ENCODE measurements around the gene ELP4.
"Not testable (repeated sequence)": the region's sequence is repeated elsewhere in the genome, so short reads cannot be mapped to it uniquely, and the experiment has no call there.

The ELP4 gene

DNA sequence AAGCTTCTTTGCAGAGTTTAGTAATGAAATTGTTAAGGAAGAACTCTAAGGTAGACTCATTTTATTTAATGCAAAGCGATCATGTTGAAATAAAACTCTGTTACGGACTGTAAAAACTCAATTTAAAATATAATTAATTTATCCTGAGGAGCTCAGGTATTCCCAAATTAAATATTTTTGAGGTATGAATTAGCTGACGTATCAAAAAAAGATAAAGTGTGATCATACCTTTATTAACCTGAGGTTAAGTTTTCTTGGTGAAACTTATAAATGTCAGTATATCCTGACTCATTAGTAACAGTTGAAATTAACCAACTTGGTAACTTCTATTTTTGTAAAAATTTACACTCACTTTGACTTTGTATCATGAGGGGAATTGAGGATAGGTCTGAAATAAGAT lies 171.2 kb downstream of the ELP4 start:
- Histone ChIP-seq H3K9me3 (ENCODE audit: insufficient read depth, low read depth, low read length) (no peaks in the 10 kb centered on the region), H3K4me1 (ENCODE audit: insufficient read depth, low read length) (no peaks in the 10 kb centered on the region; the same call in 1 of the 2 replicates), H3K36me3 (ENCODE audit: insufficient read depth, low read depth, low read length) (no peaks in the 10 kb centered on the region), H3K27ac (ENCODE audit: low read length) (no peak overlapping the region), H3K9ac (ENCODE audit: low read depth, low read length) (no peak overlapping the region), H3K4me3 (ENCODE audit: low read length) (no peak overlapping the region), H3K27me3 (ENCODE audit: insufficient read depth, low read length) (no peaks in the 10 kb centered on the region)

GRCh38 chr11:31687256-31687655 lies 177.7 kb downstream of the ELP4 start:
- Histone ChIP-seq H3K27me3 (ENCODE audit: insufficient read depth, low read length) (no peaks in the 10 kb centered on the region), H3K9me3 (ENCODE audit: insufficient read depth, low read depth, low read length) (no peaks in the 10 kb centered on the region), H3K9ac (ENCODE audit: low read depth, low read length) (no peak overlapping the region), H3K4me3 (ENCODE audit: low read length) (no peak overlapping the region), H3K4me1 (ENCODE audit: insufficient read depth, low read length) (no peaks in the 10 kb centered on the region; the same call in 1 of the 2 replicates), H3K27ac (ENCODE audit: low read length) (no peak overlapping the region), H3K36me3 (ENCODE audit: insufficient read depth, low read depth, low read length) (no peaks in the 10 kb centered on the region)

DNA sequence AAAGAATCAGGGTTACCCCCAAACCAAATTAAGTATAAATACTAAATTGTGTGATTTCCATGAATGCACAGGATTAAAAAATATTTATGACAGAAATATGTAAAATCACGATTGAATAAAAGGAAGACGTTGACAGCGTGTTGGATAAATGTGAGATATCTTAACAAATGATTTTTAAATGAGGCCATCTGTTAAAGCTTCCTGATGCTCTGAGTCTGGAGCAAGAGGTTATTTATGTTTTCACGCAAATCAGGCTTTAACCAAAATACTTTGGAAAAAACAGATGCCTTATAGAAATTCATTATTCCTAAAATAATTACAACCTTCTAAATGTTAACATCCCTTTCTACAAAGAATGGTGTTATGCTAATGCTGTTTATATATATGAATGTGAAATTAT lies 178.3 kb downstream of the ELP4 start:
- Histone ChIP-seq H3K27ac (ENCODE audit: low read length) (no peak overlapping the region), H3K4me3 (ENCODE audit: low read length) (no peak overlapping the region), H3K4me1 (ENCODE audit: insufficient read depth, low read length) (no peaks in the 10 kb centered on the region), H3K9me3 (ENCODE audit: insufficient read depth, low read depth, low read length) (no peaks in the 10 kb centered on the region), H3K27me3 (ENCODE audit: insufficient read depth, low read length) (no peaks in the 10 kb centered on the region), H3K36me3 (ENCODE audit: insufficient read depth, low read depth, low read length) (no peaks in the 10 kb centered on the region), H3K9ac (ENCODE audit: low read depth, low read length) (no peak overlapping the region)

DNA sequence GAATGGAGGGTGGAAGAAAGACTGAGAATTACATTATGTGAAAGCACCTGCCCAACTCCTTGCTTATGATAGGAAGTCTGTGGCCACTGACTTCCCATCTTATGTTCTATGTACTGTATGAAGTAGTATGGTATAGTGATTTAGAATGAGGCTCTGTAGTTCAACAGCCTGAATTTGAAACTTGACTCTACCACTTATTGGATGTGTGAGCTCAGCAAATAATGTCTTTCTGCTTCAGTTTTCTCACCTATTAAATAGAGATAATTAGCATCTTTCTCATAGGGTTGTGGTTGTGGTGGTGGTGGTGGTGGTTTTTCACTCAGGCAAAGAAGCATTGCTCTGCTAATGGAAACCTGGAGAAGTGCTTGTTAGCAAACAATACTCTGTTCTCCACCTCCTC lies 180.0 kb downstream of the ELP4 start:
- no peak overlapping the region for H3K4me3 ChIP-seq (ENCODE audit: low read length)
- H3K27ac ChIP-seq (ENCODE audit: low read length) = no peak overlapping the region
- no peaks in the 10 kb centered on the region for H3K9me3 ChIP-seq (ENCODE audit: insufficient read depth, low read depth, low read length)
- no peaks in the 10 kb centered on the region for H3K27me3 ChIP-seq (ENCODE audit: insufficient read depth, low read length)
- H3K4me1 ChIP-seq (ENCODE audit: insufficient read depth, low read length) = no peaks in the 10 kb centered on the region
- no peaks in the 10 kb centered on the region for H3K36me3 ChIP-seq (ENCODE audit: insufficient read depth, low read depth, low read length)
- no peak overlapping the region for H3K9ac ChIP-seq (ENCODE audit: low read depth, low read length)

GRCh38 chr11:31690041-31690440 lies 180.5 kb downstream of the ELP4 start:
- Histone ChIP-seq H3K9me3 (ENCODE audit: insufficient read depth, low read depth, low read length) (no peaks in the 10 kb centered on the region), H3K9ac (ENCODE audit: low read depth, low read length) (no peak overlapping the region), H3K4me1 (ENCODE audit: insufficient read depth, low read length) (no peaks in the 10 kb centered on the region), H3K36me3 (ENCODE audit: insufficient read depth, low read depth, low read length) (no peaks in the 10 kb centered on the region), H3K27ac (ENCODE audit: low read length) (no peak overlapping the region), H3K4me3 (ENCODE audit: low read length) (no peak overlapping the region), H3K27me3 (ENCODE audit: insufficient read depth, low read length) (no peaks in the 10 kb centered on the region)

- Histone ChIP-seq H3K27me3 (ENCODE audit: insufficient read depth, low read length) (no peaks in the 10 kb centered on the region), H3K9me3 (ENCODE audit: insufficient read depth, low read depth, low read length) (no peaks in the 10 kb centered on the region), H3K9ac (ENCODE audit: low read depth, low read length) (no peak overlapping the region), H3K4me1 (ENCODE audit: insufficient read depth, low read length) (no peaks in the 10 kb centered on the region), H3K27ac (ENCODE audit: low read length) (no peak overlapping the region), H3K4me3 (ENCODE audit: low read length) (no peak overlapping the region), H3K36me3 (ENCODE audit: insufficient read depth, low read depth, low read length) (no peaks in the 10 kb centered on the region)
These were observed 180.9 kb downstream of the ELP4 start for GRCh38 chr11:31690516-31690915.

DNA sequence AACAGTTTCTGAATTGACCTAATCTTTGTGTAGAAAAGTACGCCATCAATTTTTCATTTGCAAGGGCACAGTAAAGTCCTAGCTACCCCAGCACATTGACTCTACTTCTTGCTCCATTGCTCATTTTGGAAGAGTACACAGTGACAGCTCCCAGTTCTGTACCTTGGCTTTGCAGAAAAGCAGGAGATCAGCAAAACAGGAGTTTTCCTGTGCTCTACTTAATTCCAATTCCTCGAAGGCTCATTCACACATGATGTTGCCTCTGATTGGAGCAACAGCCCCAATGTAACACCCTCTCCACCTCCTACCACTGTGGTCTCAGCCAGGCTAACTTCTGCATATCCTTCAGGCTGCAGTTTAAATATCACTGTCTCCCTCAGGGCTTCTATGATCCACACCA lies 182.9 kb downstream of the ELP4 start:
- no peaks in the 10 kb centered on the region for H3K9me3 ChIP-seq (ENCODE audit: insufficient read depth, low read depth, low read length)
- H3K36me3 ChIP-seq (ENCODE audit: insufficient read depth, low read depth, low read length) = no peaks in the 10 kb centered on the region
- no peak overlapping the region for H3K4me3 ChIP-seq (ENCODE audit: low read length)
- H3K9ac ChIP-seq (ENCODE audit: low read depth, low read length) = no peak overlapping the region
- no peaks in the 10 kb centered on the region for H3K4me1 ChIP-seq (ENCODE audit: insufficient read depth, low read length)
- no peaks in the 10 kb centered on the region for H3K27me3 ChIP-seq (ENCODE audit: insufficient read depth, low read length)
- no peak overlapping the region for H3K27ac ChIP-seq (ENCODE audit: low read length)

DNA sequence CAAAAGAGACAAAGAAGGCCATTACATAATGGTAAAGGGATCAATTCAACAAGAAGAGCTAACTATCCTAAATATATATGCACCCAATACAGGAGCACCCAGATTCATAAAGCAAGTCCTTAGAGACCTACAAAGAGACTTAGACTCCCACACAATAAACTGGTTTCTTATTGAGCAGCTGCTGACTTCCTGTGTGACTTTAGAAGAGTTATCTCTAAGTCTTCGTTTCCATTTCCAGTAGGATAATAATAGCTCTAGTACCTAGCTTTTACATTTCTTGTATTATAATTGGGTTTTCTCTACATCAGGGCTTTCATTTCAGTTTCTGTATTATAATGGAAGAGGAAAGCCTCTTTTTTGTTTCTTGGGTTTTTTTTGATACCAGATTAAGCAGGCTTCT lies 187.5 kb downstream of the ELP4 start:
- H3K9ac ChIP-seq (ENCODE audit: low read depth, low read length); H3K4me1 ChIP-seq (ENCODE audit: insufficient read depth, low read length); H3K27me3 ChIP-seq (ENCODE audit: insufficient read depth, low read length); H3K36me3 ChIP-seq (ENCODE audit: insufficient read depth, low read depth, low read length); H3K27ac ChIP-seq (ENCODE audit: low read length); H3K4me3 ChIP-seq (ENCODE audit: low read length); H3K9me3 ChIP-seq (ENCODE audit: insufficient read depth, low read depth, low read length): not testable (repeated sequence)

DNA sequence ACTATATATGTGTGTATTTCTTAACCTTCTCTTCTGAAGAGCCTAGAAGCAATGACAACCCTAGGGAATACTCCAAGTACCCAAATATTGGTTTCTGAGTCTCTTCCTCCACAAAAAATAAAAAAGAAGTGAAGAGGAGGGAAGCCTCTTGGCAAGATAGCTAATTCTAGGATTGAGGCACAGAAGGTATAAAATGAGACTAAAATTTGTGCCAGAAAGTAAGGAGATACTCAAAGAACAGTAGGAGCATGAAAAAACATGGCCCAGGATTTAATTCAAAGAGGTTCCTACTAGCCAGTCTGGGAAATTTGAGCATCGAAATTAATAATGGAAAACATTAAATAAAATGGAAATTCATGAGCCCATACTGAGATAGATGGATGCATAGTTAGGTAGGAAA lies 189.5 kb downstream of the ELP4 start:
- no peak overlapping the region for H3K27ac ChIP-seq (ENCODE audit: low read length)
- H3K4me3 ChIP-seq (ENCODE audit: low read length) = no peak overlapping the region
- no peaks in the 10 kb centered on the region for H3K27me3 ChIP-seq (ENCODE audit: insufficient read depth, low read length)
- no peaks in the 10 kb centered on the region for H3K4me1 ChIP-seq (ENCODE audit: insufficient read depth, low read length)
- no peaks in the 10 kb centered on the region for H3K36me3 ChIP-seq (ENCODE audit: insufficient read depth, low read depth, low read length)
- H3K9ac ChIP-seq (ENCODE audit: low read depth, low read length) = no peak overlapping the region
- H3K9me3 ChIP-seq (ENCODE audit: insufficient read depth, low read depth, low read length) = no peaks in the 10 kb centered on the region

GRCh38 chr11:31702966-31703365 lies 193.4 kb downstream of the ELP4 start:
- Histone ChIP-seq H3K9me3 (ENCODE audit: insufficient read depth, low read depth, low read length) (no peaks in the 10 kb centered on the region), H3K4me1 (ENCODE audit: insufficient read depth, low read length) (no peaks in the 10 kb centered on the region), H3K27me3 (ENCODE audit: insufficient read depth, low read length) (no peaks in the 10 kb centered on the region), H3K36me3 (ENCODE audit: insufficient read depth, low read depth, low read length) (no peaks in the 10 kb centered on the region), H3K9ac (ENCODE audit: low read depth, low read length) (no peak overlapping the region), H3K27ac (ENCODE audit: low read length) (no peak overlapping the region), H3K4me3 (ENCODE audit: low read length) (no peak overlapping the region)

- Histone ChIP-seq H3K36me3 (ENCODE audit: insufficient read depth, low read depth, low read length) (no peaks in the 10 kb centered on the region), H3K4me1 (ENCODE audit: insufficient read depth, low read length) (no peaks in the 10 kb centered on the region), H3K9me3 (ENCODE audit: insufficient read depth, low read depth, low read length) (no peaks in the 10 kb centered on the region), H3K9ac (ENCODE audit: low read depth, low read length) (no peak overlapping the region), H3K4me3 (ENCODE audit: low read length) (no peak overlapping the region), H3K27me3 (ENCODE audit: insufficient read depth, low read length) (no peaks in the 10 kb centered on the region), H3K27ac (ENCODE audit: low read length) (no peak overlapping the region)
These were observed 196.8 kb downstream of the ELP4 start for GRCh38 chr11:31706357-31706756.

DNA sequence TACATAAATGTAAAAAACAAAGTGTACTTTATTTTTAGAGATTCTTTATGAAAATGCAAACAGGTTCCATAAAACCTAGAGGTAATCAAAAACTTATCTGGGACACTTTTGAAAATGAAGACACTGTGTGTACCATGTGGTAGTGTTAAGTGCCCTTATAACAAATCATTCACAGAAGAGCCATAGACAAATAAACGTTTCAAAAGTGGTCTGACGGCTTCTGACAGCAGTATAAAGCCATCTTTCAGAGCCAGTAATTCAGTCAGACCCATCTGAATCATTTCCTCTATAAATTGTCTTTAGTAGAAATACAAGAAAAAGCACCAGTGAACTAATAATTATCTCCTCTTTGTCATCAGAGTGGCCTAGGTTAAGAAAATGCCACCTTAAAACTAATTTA lies 201.6 kb downstream of the ELP4 start:
- H3K4me1 ChIP-seq (ENCODE audit: insufficient read depth, low read length) = peaks cover 9% of the 10 kb centered on the region; the same call in 1 of the 2 replicates
- no peaks in the 10 kb centered on the region for H3K27me3 ChIP-seq (ENCODE audit: insufficient read depth, low read length)
- no peak overlapping the region for H3K27ac ChIP-seq (ENCODE audit: low read length)
- peaks cover 3% of the 10 kb centered on the region; the same call in 1 of the 2 replicates for H3K9me3 ChIP-seq (ENCODE audit: insufficient read depth, low read depth, low read length)
- no peak overlapping the region for H3K4me3 ChIP-seq (ENCODE audit: low read length)
- H3K36me3 ChIP-seq (ENCODE audit: insufficient read depth, low read depth, low read length) = no peaks in the 10 kb centered on the region
- H3K9ac ChIP-seq (ENCODE audit: low read depth, low read length) = no peak overlapping the region

DNA sequence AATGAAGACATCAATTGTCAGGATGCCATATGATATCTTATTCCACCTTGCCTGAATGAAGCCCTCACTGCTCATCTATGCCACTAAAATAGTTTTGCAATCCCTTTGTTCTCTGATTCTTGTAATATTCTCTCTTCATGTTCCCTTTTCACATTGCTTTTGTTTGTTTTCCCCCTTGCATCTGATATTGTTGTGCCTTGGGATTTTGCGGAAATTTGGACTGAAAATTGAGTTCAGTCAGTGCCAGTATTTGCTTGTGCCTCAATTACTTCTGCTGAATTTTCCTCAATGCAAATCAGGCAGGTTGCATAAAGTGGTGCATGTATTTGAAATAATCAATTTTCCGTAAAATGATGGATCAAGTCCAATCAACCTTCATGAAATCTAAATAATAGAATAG lies 203.3 kb downstream of the ELP4 start:
- Histone ChIP-seq H3K36me3 (ENCODE audit: insufficient read depth, low read depth, low read length) (no peaks in the 10 kb centered on the region), H3K27ac (ENCODE audit: low read length) (no peak overlapping the region), H3K9me3 (ENCODE audit: insufficient read depth, low read depth, low read length) (peaks cover 3% of the 10 kb centered on the region; the same call in 1 of the 2 replicates), H3K4me3 (ENCODE audit: low read length) (no peak overlapping the region), H3K4me1 (ENCODE audit: insufficient read depth, low read length) (peaks cover 9% of the 10 kb centered on the region; the same call in 1 of the 2 replicates), H3K27me3 (ENCODE audit: insufficient read depth, low read length) (no peaks in the 10 kb centered on the region), H3K9ac (ENCODE audit: low read depth, low read length) (no peak overlapping the region)
